RKO (cell line): ENCODE data around the gene USP5.

Experiments used
- DNase-seq: peaks from one replicate; pipeline ENCODE4 v3.0.0-alpha.2; 2016; ENCODE audit warnings: low spot score

The USP5 gene

GRCh38 chr12:6914947-6915788 is 63.2 kb downstream of the USP5 start:
- DNase-seq: no peak

- DNase-seq: no peak
Measured at GRCh38 chr12:6915789-6916285, 63.9 kb downstream of the USP5 start.
